IPS-NIHi7 (cell line): Measurements from ENCODE around the gene ERBB4.

ENCODE experiments used
- DNase-seq: peaks from one replicate; pipeline ENCODE4 v3.0.0; 2012; ENCODE audit warnings: mixed read lengths; ENCODE audit errors: extremely low spot score

ERBB4 gene

GRCh38 chr2:211358504-211358903 is 1180.1 kb downstream of the ERBB4 start:
- no peak for DNase-seq

GRCh38 chr2:211354481-211354880 is 1184.1 kb downstream of the ERBB4 start:
- DNase-seq: no peak

GRCh38 chr2:211351987-211352386 is 1186.6 kb downstream of the ERBB4 start:
- DNase-seq: no peak

GRCh38 chr2:211349031-211349430 is 1189.6 kb downstream of the ERBB4 start:
- no peak for DNase-seq

- DNase-seq: no peak
Measured at GRCh38 chr2:211347328-211347727, 1191.3 kb downstream of the ERBB4 start.

GRCh38 chr2:211344289-211344688 is 1194.3 kb downstream of the ERBB4 start:
- DNase-seq: no peak

- no peak for DNase-seq
Measured at GRCh38 chr2:211333377-211333776, 1205.2 kb downstream of the ERBB4 start.

GRCh38 chr2:211331736-211332135 is 1206.9 kb downstream of the ERBB4 start:
- peak; percentile 53 for DNase-seq

- no peak for DNase-seq
Measured at GRCh38 chr2:211329882-211330281, 1208.7 kb downstream of the ERBB4 start.

GRCh38 chr2:211329421-211329820 is 1209.2 kb downstream of the ERBB4 start:
- no peak for DNase-seq

- DNase-seq: no peak
Measured at GRCh38 chr2:211328126-211328525, 1210.5 kb downstream of the ERBB4 start.
